ENCODE data around the gene GPD1.
A peak's percentile ranks its signal among the peaks of the same experiment; 100 is the strongest.

Gene GPD1

GRCh38 chr12:50061171-50061570, 42.6 kb upstream of the GPD1 start:
- peaks cover 0 to 12% (median 3%) of the 10 kb centered on the region in 5 donors for H3K27me3 ChIP-seq (ENCODE audit: control insufficient read depth in 5 of 5, insufficient read depth in 4 of 5, low read length in 5 of 5)
- no peaks in the 10 kb centered on the region for H3K9me3 ChIP-seq (ENCODE audit: control insufficient read depth in 5 of 5, low read length in 5 of 5)
- no peaks in the 10 kb centered on the region for H3K36me3 ChIP-seq (ENCODE audit: control insufficient read depth in 5 of 5, insufficient read depth in 5 of 5, low read length in 5 of 5)
- H3K4me3 ChIP-seq (ENCODE audit: low read depth in 1 of 5, low read length in 5 of 5) = no peak overlapping the region
- no peak overlapping the region for H3K9ac ChIP-seq (ENCODE audit: low read length in 5 of 5)
- H3K27ac ChIP-seq (ENCODE audit: low read depth, low read length) = no peak overlapping the region
- peaks cover 4 to 44% (median 24%) of the 10 kb centered on the region in 5 donors for H3K4me1 ChIP-seq (ENCODE audit: control insufficient read depth in 5 of 5, insufficient read depth in 5 of 5, low read length in 5 of 5)

GRCh38 chr12:50061946-50062686, 41.7 kb upstream of the GPD1 start:
- Histone ChIP-seq H3K4me1 (ENCODE audit: control insufficient read depth in 5 of 5, insufficient read depth in 5 of 5, low read length in 5 of 5) (peaks cover 4 to 36% (median 16%) of the 10 kb centered on the region in 5 donors), H3K36me3 (ENCODE audit: control insufficient read depth in 5 of 5, insufficient read depth in 5 of 5, low read length in 5 of 5) (no peaks in the 10 kb centered on the region), H3K9ac (ENCODE audit: low read length in 5 of 5) (no peak overlapping the region), H3K9me3 (ENCODE audit: control insufficient read depth in 5 of 5, low read length in 5 of 5) (no peaks in the 10 kb centered on the region), H3K4me3 (ENCODE audit: low read depth in 1 of 5, low read length in 5 of 5) (no peak overlapping the region), H3K27ac (ENCODE audit: low read depth, low read length) (no peak overlapping the region), H3K27me3 (ENCODE audit: control insufficient read depth in 5 of 5, insufficient read depth in 4 of 5, low read length in 5 of 5) (peaks cover 0 to 5% (median 2%) of the 10 kb centered on the region in 5 donors)

DNA sequence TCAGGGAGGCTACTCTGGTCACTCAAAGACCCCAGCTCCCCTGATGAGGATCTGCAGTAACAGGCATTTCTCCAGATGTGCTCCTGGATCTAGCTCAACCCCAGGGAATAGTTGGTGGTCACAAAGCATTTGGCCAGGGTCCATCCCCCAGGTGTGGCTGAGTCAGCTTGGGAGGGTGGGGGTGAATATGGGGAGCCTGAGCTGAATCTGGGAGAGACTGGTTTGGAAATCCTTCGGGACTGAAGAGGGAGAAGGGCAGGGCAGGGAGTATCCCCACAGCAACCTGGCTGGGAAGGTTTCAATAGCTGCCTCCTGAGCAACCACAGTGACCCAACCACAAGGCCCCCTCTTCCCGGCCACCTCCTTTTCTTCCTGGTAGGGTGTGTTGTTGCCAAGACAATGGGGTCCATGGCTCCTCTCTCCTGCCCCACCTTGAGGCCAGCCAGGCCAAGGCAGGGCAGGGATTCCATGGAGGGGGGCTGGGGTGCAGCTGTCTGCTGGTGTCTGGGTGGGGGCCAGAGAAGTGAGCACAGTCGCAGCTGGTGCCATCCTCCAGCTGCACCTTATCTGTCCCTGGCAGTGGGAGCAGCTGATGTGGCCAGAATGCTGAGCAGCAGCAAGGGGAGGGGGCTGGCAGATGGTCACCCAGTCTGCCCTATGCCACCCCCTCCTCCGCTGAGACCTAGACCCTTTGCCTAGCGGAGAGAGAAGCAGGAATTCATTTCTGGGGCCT, 40.9 kb upstream of the GPD1 start:
- H3K9me3 ChIP-seq (ENCODE audit: control insufficient read depth in 5 of 5, low read length in 5 of 5) = no peaks in the 10 kb centered on the region
- no peak overlapping the region for H3K4me3 ChIP-seq (ENCODE audit: low read depth in 1 of 5, low read length in 5 of 5)
- H3K9ac ChIP-seq (ENCODE audit: low read length in 5 of 5) = no peak overlapping the region
- H3K27me3 ChIP-seq (ENCODE audit: control insufficient read depth in 5 of 5, insufficient read depth in 4 of 5, low read length in 5 of 5) = peaks cover 0 to 3% (median 0%) of the 10 kb centered on the region in 5 donors
- H3K27ac ChIP-seq (ENCODE audit: low read depth, low read length) = no peak overlapping the region
- H3K4me1 ChIP-seq (ENCODE audit: control insufficient read depth in 5 of 5, insufficient read depth in 5 of 5, low read length in 5 of 5) = peaks cover 4 to 33% (median 14%) of the 10 kb centered on the region in 5 donors
- no peaks in the 10 kb centered on the region for H3K36me3 ChIP-seq (ENCODE audit: control insufficient read depth in 5 of 5, insufficient read depth in 5 of 5, low read length in 5 of 5)

DNA sequence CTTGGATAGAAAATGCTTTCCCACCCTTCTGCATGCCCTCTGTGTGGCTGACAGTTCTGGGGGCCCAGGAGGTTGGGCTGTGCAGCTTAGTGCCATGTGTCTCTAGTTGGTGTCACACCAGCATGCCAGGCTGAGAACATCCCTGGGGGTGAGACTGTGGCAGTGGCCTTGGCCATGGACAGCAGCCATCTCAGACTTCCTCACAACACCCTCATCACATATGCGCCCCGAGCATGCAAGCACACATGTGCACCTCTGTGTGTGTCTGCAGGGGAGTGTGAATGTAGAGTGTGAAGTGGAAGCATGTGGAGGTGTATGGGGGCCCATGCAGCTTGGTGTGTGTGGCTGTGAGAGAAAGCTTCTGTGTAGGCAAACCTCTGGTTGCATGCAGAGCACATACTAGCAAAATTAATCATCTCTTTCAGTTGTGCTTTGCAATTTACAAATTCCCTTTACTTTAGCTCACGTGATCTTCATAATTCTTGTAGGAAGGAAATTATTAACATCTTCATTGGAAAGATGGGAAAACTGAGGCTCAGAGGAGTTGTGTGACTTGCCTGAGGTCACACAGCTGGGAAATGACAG, 38.0 kb upstream of the GPD1 start:
- no peak overlapping the region for H3K27ac ChIP-seq (ENCODE audit: low read depth, low read length)

DNA sequence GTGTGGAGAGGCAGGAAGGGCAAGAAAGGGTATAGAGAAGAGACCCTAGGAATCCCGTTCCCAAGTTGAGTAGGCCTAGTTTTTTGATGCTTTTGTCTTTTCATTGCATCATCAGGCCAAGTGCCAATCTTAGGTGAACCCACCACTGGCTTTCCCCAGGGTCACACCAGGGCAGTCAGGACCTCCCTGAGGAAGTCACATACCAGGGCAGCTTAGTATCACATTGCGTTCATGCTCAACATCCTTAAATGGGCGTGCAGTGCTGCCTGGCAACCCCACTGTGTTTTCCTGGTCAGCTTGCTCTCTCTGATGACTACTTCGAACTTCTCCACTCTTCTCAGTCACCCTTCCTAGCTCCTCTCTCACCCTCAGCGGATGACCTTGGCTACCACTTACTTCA, 37.4 kb upstream of the GPD1 start:
- no peak overlapping the region for H3K27ac ChIP-seq (ENCODE audit: low read depth, low read length)
- no peaks in the 10 kb centered on the region for H3K9me3 ChIP-seq (ENCODE audit: control insufficient read depth in 5 of 5, low read length in 5 of 5)
- peaks cover 0 to 3% (median 0%) of the 10 kb centered on the region in 5 donors for H3K27me3 ChIP-seq (ENCODE audit: control insufficient read depth in 5 of 5, insufficient read depth in 4 of 5, low read length in 5 of 5)
- H3K4me3 ChIP-seq (ENCODE audit: low read depth in 1 of 5, low read length in 5 of 5) = no peak overlapping the region
- no peaks in the 10 kb centered on the region for H3K36me3 ChIP-seq (ENCODE audit: control insufficient read depth in 5 of 5, insufficient read depth in 5 of 5, low read length in 5 of 5)
- no peak overlapping the region for H3K9ac ChIP-seq (ENCODE audit: low read length in 5 of 5)
- H3K4me1 ChIP-seq (ENCODE audit: control insufficient read depth in 5 of 5, insufficient read depth in 5 of 5, low read length in 5 of 5) = peaks cover 2 to 22% (median 11%) of the 10 kb centered on the region in 5 donors

More for the DNA sequence above, 38.0 kb upstream of the GPD1 start:
- Histone ChIP-seq H3K27me3 (ENCODE audit: control insufficient read depth in 5 of 5, insufficient read depth in 4 of 5, low read length in 5 of 5) (peaks cover 0 to 3% (median 0%) of the 10 kb centered on the region in 5 donors), H3K9me3 (ENCODE audit: control insufficient read depth in 5 of 5, low read length in 5 of 5) (no peaks in the 10 kb centered on the region), H3K4me1 (ENCODE audit: control insufficient read depth in 5 of 5, insufficient read depth in 5 of 5, low read length in 5 of 5) (peaks cover 6 to 26% (median 17%) of the 10 kb centered on the region in 5 donors), H3K9ac (ENCODE audit: low read length in 5 of 5) (no peak overlapping the region), H3K4me3 (ENCODE audit: low read depth in 1 of 5, low read length in 5 of 5) (no peak overlapping the region), H3K36me3 (ENCODE audit: control insufficient read depth in 5 of 5, insufficient read depth in 5 of 5, low read length in 5 of 5) (no peaks in the 10 kb centered on the region)

GRCh38 chr12:50069069-50069468, 34.7 kb upstream of the GPD1 start:
- no peaks in the 10 kb centered on the region for H3K9me3 ChIP-seq (ENCODE audit: control insufficient read depth in 5 of 5, low read length in 5 of 5)
- H3K36me3 ChIP-seq (ENCODE audit: control insufficient read depth in 5 of 5, insufficient read depth in 5 of 5, low read length in 5 of 5) = no peaks in the 10 kb centered on the region
- no peaks in the 10 kb centered on the region for H3K27me3 ChIP-seq (ENCODE audit: control insufficient read depth in 5 of 5, insufficient read depth in 4 of 5, low read length in 5 of 5)
- no peak overlapping the region for H3K27ac ChIP-seq (ENCODE audit: low read depth, low read length)
- H3K9ac ChIP-seq (ENCODE audit: low read length in 5 of 5) = no peak overlapping the region
- peaks cover 2 to 10% (median 8%) of the 10 kb centered on the region in 5 donors for H3K4me1 ChIP-seq (ENCODE audit: control insufficient read depth in 5 of 5, insufficient read depth in 5 of 5, low read length in 5 of 5)
- H3K4me3 ChIP-seq (ENCODE audit: low read depth in 1 of 5, low read length in 5 of 5) = no peak overlapping the region

DNA sequence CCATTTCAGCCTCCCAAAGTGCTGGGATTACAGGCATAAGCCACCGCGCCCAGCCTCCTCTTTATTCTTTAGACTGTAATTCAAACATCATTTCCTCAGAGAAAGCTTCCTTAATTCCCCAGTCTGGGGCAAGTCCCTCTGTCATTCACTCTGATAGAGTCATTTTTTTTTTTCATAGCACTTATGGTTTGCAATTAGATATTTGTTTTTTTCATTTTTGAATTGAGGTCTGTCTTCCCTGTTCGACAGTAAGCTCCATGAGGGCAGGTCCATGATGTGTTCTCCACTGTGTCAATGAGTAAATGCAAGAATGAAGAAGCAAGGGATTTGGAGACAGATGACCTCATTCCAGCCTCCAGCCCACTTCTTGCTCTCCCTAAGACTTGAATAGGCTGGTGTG, 34.3 kb upstream of the GPD1 start:
- Histone ChIP-seq H3K9ac (ENCODE audit: low read length in 5 of 5) (no peak overlapping the region), H3K27me3 (ENCODE audit: control insufficient read depth in 5 of 5, insufficient read depth in 4 of 5, low read length in 5 of 5) (no peaks in the 10 kb centered on the region), H3K27ac (ENCODE audit: low read depth, low read length) (no peak overlapping the region), H3K36me3 (ENCODE audit: control insufficient read depth in 5 of 5, insufficient read depth in 5 of 5, low read length in 5 of 5) (no peaks in the 10 kb centered on the region), H3K4me3 (ENCODE audit: low read depth in 1 of 5, low read length in 5 of 5) (no peak overlapping the region), H3K4me1 (ENCODE audit: control insufficient read depth in 5 of 5, insufficient read depth in 5 of 5, low read length in 5 of 5) (peaks cover 2 to 10% (median 8%) of the 10 kb centered on the region in 5 donors), H3K9me3 (ENCODE audit: control insufficient read depth in 5 of 5, low read length in 5 of 5) (no peaks in the 10 kb centered on the region)

GRCh38 chr12:50070314-50071060, 33.3 kb upstream of the GPD1 start:
- no peak overlapping the region for H3K27ac ChIP-seq (ENCODE audit: low read depth, low read length)
- H3K9me3 ChIP-seq (ENCODE audit: control insufficient read depth in 5 of 5, low read length in 5 of 5) = no peaks in the 10 kb centered on the region
- peak overlapping the region in 4 of 5 donors; percentile 34 to 51 (median 44) for H3K4me3 ChIP-seq (ENCODE audit: low read depth in 1 of 5, low read length in 5 of 5)
- no peaks in the 10 kb centered on the region for H3K27me3 ChIP-seq (ENCODE audit: control insufficient read depth in 5 of 5, insufficient read depth in 4 of 5, low read length in 5 of 5)
- H3K36me3 ChIP-seq (ENCODE audit: control insufficient read depth in 5 of 5, insufficient read depth in 5 of 5, low read length in 5 of 5) = no peaks in the 10 kb centered on the region
- no peak overlapping the region for H3K9ac ChIP-seq (ENCODE audit: low read length in 5 of 5)
- peaks cover 4 to 13% (median 11%) of the 10 kb centered on the region in 5 donors for H3K4me1 ChIP-seq (ENCODE audit: control insufficient read depth in 5 of 5, insufficient read depth in 5 of 5, low read length in 5 of 5)

- no peak overlapping the region for H3K27ac ChIP-seq (ENCODE audit: low read depth, low read length)
- no peak overlapping the region for H3K9ac ChIP-seq (ENCODE audit: low read length in 5 of 5)
Measured at GRCh38 chr12:50072198-50072907, 31.5 kb upstream of the GPD1 start.

More at GRCh38 chr12:50072198-50072907, 31.5 kb upstream of the GPD1 start:
- no peaks in the 10 kb centered on the region for H3K9me3 ChIP-seq (ENCODE audit: control insufficient read depth in 5 of 5, low read length in 5 of 5)
- peaks cover 4 to 13% (median 12%) of the 10 kb centered on the region in 5 donors for H3K4me1 ChIP-seq (ENCODE audit: control insufficient read depth in 5 of 5, insufficient read depth in 5 of 5, low read length in 5 of 5)
- H3K4me3 ChIP-seq (ENCODE audit: low read depth in 1 of 5, low read length in 5 of 5) = no peak overlapping the region
- no peaks in the 10 kb centered on the region for H3K36me3 ChIP-seq (ENCODE audit: control insufficient read depth in 5 of 5, insufficient read depth in 5 of 5, low read length in 5 of 5)
- peaks cover 0 to 2% (median 0%) of the 10 kb centered on the region in 5 donors for H3K27me3 ChIP-seq (ENCODE audit: control insufficient read depth in 5 of 5, insufficient read depth in 4 of 5, low read length in 5 of 5)

Measured in subcutaneous abdominal adipose tissue (tissue), 5 donors.